A549 (cell line): ENCODE results near the gene PPP2R3B. TPM values are rescaled to one million over a fixed set of nuclear protein-coding genes. Genes with fewer than 3 reads are reported as not detected.
"Not testable (repeated sequence)": the region's sequence is repeated elsewhere in the genome, so short reads cannot be mapped to it uniquely, and the experiment has no call there.

Experiments
- ATAC-seq, 2 experiments: fragments of 200-7000 bp in 1 of 2; fragments of >200 bp in 1 of 2; cut with Nextera tagmentation in 1 of 2; cut with Tn5 transposase in 1 of 2; 3 replicates each; pipeline versions ENCODE4 v1.8.0 to v1.9.1; 2018 to 2020; ENCODE audit warnings: mild to moderate bottlenecking in 1 of 2, moderate library complexity in 1 of 2
- CTCF ChIA-PET: fragments of 300-600 bp; sonication (Branson Sonifier 250); formaldehyde crosslinking; extraction: SDS; loops from one replicate; lab custom pipeline; 2021; ENCODE audit warnings: antibody characterized with exemption, inconsistent platforms; lab: Yijun Ruan, JAX
- POLR2A ChIA-PET: fragments of 350-600 bp; formaldehyde crosslinking; extraction: SDS; loops from one replicate; lab custom pipeline; 2021; ENCODE audit warnings: antibody characterized with exemption, inconsistent platforms; lab: Yijun Ruan, JAX
- DNase-seq, 2 experiments: peaks; one replicate each; pipeline versions ENCODE4 v3.0.0 to v3.0.0-alpha.2; 2011 to 2016; ENCODE audit warnings: low read depth in 1 of 2, low spot score in 1 of 2
- FAIRE-seq: peaks from 2 replicates; lab custom pipeline; 2011; peaks lifted over from hg19 to GRCh38; lab: Jason Lieb, UNC
- H3K27ac ChIP-seq, 2 experiments: fragments of >200 bp; sonication (Bioruptor Twin); formaldehyde crosslinking; 3 replicates each; pipeline ENCODE4 v1.5.1; 2016 to 2017
- H3K4me1 ChIP-seq: fragments of >200 bp; sonication (Bioruptor Twin); formaldehyde crosslinking; 3 replicates; pipeline ENCODE4 v1.6.1; 2016
- H3K4me2 ChIP-seq: fragments of >200 bp; sonication (Bioruptor Twin); formaldehyde crosslinking; 3 replicates; pipeline ENCODE4 v1.6.1; 2016
- H3K4me3 ChIP-seq: fragments of >200 bp; sonication (Bioruptor Twin); formaldehyde crosslinking; 3 replicates; pipeline ENCODE4 v1.5.1; 2016
- H3K9me3 ChIP-seq: fragments of >200 bp; sonication (Bioruptor Twin); formaldehyde crosslinking; 3 replicates; pipeline ENCODE4 v1.6.1; 2016
- BHLHE40 ChIP-seq: IDR thresholded peaks from 2 replicates; pipeline ENCODE4 v1.6.1; 2012; ENCODE audit warnings: low read depth, low read length, inconsistent platforms
- CHD4 ChIP-seq: fragments of 200-600 bp; sonication (generic); IDR thresholded peaks from 2 replicates; pipeline ENCODE4 v1.6.1; 2016; ENCODE audit warnings: antibody characterized with exemption, mild to moderate bottlenecking, borderline replicate concordance
- ELK1 ChIP-seq: fragments of 150-350 bp; IDR thresholded peaks from 2 replicates; pipeline ENCODE4 v1.6.1; 2014; ENCODE audit warnings: low read depth, mild to moderate bottlenecking, low read length
- FOSL2 ChIP-seq, 2 experiments: fragments of 450-650 bp in 1 of 2; fragments of >200 bp in 1 of 2; sonication (Bioruptor Twin) in 1 of 2; formaldehyde crosslinking; IDR thresholded peaks; 2 replicates each; pipeline versions ENCODE4 v1.5.0 to v1.6.1; 2016 to 2020; ENCODE audit warnings: mild to moderate bottlenecking in 1 of 2, moderate library complexity in 1 of 2
- HOXA7 ChIP-seq: fragments of 250-450 bp; sonication (Bioruptor Pico); IDR thresholded peaks from 2 replicates; pipeline ENCODE4 v1.5.0; 2020; ENCODE audit warnings: mild to moderate bottlenecking, moderate library complexity
- HOXB13 ChIP-seq: fragments of 250-450 bp; sonication (Bioruptor Pico); IDR thresholded peaks from 2 replicates; pipeline ENCODE4 v1.5.0; 2020; ENCODE audit warnings: low read depth, mild to moderate bottlenecking, moderate library complexity
- JUNB ChIP-seq: fragments of >200 bp; sonication (Bioruptor Twin); formaldehyde crosslinking; IDR thresholded peaks from 2 replicates; pipeline ENCODE4 v1.6.1; 2016
- KDM1A ChIP-seq: fragments of 200-600 bp; sonication (generic); IDR thresholded peaks from 2 replicates; pipeline ENCODE4 v1.6.1; 2016; ENCODE audit warnings: low read depth, mild to moderate bottlenecking
- NR3C1 ChIP-seq: fragments of >200 bp; sonication (Bioruptor Twin); formaldehyde crosslinking; IDR thresholded peaks from 3 replicates; pipeline ENCODE4 v1.6.1; 2017
- RARB ChIP-seq: fragments of 250-450 bp; sonication (Bioruptor Pico); IDR thresholded peaks from 2 replicates; pipeline ENCODE4 v1.8.0; 2021; ENCODE audit warnings: mild to moderate bottlenecking, moderate library complexity
- RFX5 ChIP-seq: fragments of 450-650 bp; IDR thresholded peaks from 2 replicates; pipeline ENCODE4 v1.7.1; 2014; ENCODE audit warnings: antibody characterized with exemption, mild to moderate bottlenecking, moderate library complexity
- RNF2 ChIP-seq: fragments of 200-600 bp; sonication (generic); IDR thresholded peaks from 2 replicates; pipeline ENCODE4 v1.6.1; 2016; ENCODE audit warnings: low read depth, mild to moderate bottlenecking, antibody characterized with exemption, moderate library complexity, borderline replicate concordance
- SMC3 ChIP-seq: fragments of >200 bp; sonication (Bioruptor Twin); formaldehyde crosslinking; IDR thresholded peaks from 3 replicates; pipeline ENCODE4 v1.6.1; 2018; ENCODE audit warnings: inconsistent platforms
- TP53 ChIP-seq: fragments of 250-450 bp; sonication (Bioruptor Pico); IDR thresholded peaks from 2 replicates; pipeline ENCODE4 v1.5.0; 2021; ENCODE audit warnings: mild to moderate bottlenecking, moderate library complexity
- WGBS: methylation state at CpG from one replicate; pipeline ENCODE4 v1.1.6; 2017; ENCODE audit errors: missing lambda C conversion rate; 5-methylcytosine and 5-hydroxymethylcytosine counted together
- polyA plus RNA-seq, 4 experiments: library from polyadenylated mRNA; depleted of rRNA in 3 of 4; stranded (reverse); fragments of >200 nt; fragmentation: RNase III in 1 of 4; extraction: RNeasy Plus Mini Kit Qiagen cat#74134 plus additional on column Dnase treatment in 1 of 4; gene quantifications; 2 replicates in 3 of 4; 3 replicates in 1 of 4; pipeline ENCODE4 v1.2.3, GENCODE V29; 2011 to 2017
- TF ChIP-seq, protein P1 (sequence below): fragments of 200-600 bp; sonication (generic); IDR thresholded peaks from 2 replicates; pipeline ENCODE4 v1.6.1; 2016; ENCODE audit warnings: antibody characterized with exemption, mild to moderate bottlenecking, moderate library complexity
- TF ChIP-seq, protein P2 (sequence below): fragments of >200 bp; sonication (Bioruptor Twin); formaldehyde crosslinking; IDR thresholded peaks from 2 replicates; pipeline ENCODE4 v1.6.1; 2016
- TF ChIP-seq, protein P3 (sequence below): fragments of >200 bp; sonication (Bioruptor Twin); formaldehyde crosslinking; IDR thresholded peaks from 3 replicates; pipeline ENCODE4 v1.6.1; 2016

The PPP2R3B gene
- polyA plus RNA-seq, 2 of the 4 experiments (the other 2 are of a cell fraction) = 12.6 to 29.6 TPM

- DNase-seq = no peak
- Histone ChIP-seq H3K4me1 (0 out of 3 replicates have a peak, but pooled peaks cover 7% of the 10 kb centered on the region), H3K27ac (no peak overlapping the region), H3K4me3 (no peak overlapping the region), H3K4me2 (no peak overlapping the region), H3K9me3 (no peaks in the 10 kb centered on the region)
- TF ChIP-seq HOXA7 (no peak), HOXB13 (no peak), ELK1 (no peak), FOSL2 (IDR thresholded peaks at IDR 0.05) (no peak), FOSL2 (CRISPR knock-in tag; IDR thresholded peaks at IDR 0.05) (no peak), RFX5 (no peak), KDM1A (no peak), NR3C1 (no peak), TP53 (CRISPR knock-in tag) (no peak), JUNB (no peak), RARB (CRISPR knock-in tag) (no peak), SMC3 (no peak), CHD4 (no peak), BHLHE40 (no peak), RNF2 (no peak)
- TF ChIP-seq, protein P1, sequence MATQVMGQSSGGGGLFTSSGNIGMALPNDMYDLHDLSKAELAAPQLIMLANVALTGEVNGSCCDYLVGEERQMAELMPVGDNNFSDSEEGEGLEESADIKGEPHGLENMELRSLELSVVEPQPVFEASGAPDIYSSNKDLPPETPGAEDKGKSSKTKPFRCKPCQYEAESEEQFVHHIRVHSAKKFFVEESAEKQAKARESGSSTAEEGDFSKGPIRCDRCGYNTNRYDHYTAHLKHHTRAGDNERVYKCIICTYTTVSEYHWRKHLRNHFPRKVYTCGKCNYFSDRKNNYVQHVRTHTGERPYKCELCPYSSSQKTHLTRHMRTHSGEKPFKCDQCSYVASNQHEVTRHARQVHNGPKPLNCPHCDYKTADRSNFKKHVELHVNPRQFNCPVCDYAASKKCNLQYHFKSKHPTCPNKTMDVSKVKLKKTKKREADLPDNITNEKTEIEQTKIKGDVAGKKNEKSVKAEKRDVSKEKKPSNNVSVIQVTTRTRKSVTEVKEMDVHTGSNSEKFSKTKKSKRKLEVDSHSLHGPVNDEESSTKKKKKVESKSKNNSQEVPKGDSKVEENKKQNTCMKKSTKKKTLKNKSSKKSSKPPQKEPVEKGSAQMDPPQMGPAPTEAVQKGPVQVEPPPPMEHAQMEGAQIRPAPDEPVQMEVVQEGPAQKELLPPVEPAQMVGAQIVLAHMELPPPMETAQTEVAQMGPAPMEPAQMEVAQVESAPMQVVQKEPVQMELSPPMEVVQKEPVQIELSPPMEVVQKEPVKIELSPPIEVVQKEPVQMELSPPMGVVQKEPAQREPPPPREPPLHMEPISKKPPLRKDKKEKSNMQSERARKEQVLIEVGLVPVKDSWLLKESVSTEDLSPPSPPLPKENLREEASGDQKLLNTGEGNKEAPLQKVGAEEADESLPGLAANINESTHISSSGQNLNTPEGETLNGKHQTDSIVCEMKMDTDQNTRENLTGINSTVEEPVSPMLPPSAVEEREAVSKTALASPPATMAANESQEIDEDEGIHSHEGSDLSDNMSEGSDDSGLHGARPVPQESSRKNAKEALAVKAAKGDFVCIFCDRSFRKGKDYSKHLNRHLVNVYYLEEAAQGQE = no peak
- TF ChIP-seq, protein P2, sequence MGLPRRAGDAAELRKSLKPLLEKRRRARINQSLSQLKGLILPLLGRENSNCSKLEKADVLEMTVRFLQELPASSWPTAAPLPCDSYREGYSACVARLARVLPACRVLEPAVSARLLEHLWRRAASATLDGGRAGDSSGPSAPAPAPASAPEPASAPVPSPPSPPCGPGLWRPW = no peak
- TF ChIP-seq, protein P3, sequence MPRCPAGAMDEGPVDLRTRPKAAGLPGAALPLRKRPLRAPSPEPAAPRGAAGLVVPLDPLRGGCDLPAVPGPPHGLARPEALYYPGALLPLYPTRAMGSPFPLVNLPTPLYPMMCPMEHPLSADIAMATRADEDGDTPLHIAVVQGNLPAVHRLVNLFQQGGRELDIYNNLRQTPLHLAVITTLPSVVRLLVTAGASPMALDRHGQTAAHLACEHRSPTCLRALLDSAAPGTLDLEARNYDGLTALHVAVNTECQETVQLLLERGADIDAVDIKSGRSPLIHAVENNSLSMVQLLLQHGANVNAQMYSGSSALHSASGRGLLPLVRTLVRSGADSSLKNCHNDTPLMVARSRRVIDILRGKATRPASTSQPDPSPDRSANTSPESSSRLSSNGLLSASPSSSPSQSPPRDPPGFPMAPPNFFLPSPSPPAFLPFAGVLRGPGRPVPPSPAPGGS = no peak
- ChIA-PET POLR2A (no interaction called here), CTCF (no interaction called here)
- 68% methylated on average over 13 of the region's 13 CpGs for WGBS
- ATAC-seq = no peak
- no peak for FAIRE-seq
Measured at GRCh38 chrX:378443-378842, 8.3 kb downstream of the PPP2R3B start.

DNA sequence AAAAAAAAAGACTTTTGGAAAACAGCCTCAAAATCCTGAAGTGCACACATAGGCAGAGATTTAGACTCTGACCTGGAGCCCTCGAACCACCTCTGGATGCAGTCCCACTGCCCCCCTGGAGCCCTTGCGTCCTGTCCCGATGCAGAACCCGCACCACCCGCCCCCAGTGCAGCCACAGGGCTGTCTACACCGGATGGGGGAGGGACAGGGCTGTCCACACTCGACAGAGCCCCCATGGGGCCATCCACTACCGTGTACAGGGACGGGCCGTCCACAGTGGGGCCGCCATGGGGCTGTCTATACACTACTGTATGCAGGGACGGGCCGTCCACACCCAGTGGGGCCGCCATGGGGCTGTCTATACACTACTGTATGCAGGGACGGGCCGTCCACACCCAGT lies 10.5 kb downstream of the PPP2R3B start:
- H3K9me3 ChIP-seq, H3K4me3 ChIP-seq, FAIRE-seq, H3K27ac ChIP-seq, H3K4me2 ChIP-seq, DNase-seq, CTCF ChIA-PET, POLR2A ChIA-PET, H3K4me1 ChIP-seq, ATAC-seq: not testable (repeated sequence)
- WGBS = 86% methylated on average over 6 of the region's 16 CpGs
